Hepatocyte (in vitro differentiated cells): ENCODE data around the gene LIPC. TPM values are rescaled to one million over a fixed set of nuclear protein-coding genes. Genes with fewer than 3 reads are reported as not detected.

Source experiments
- DNase-seq: peaks from one replicate; pipeline ENCODE4 v3.0.0-alpha.2; 2016; ENCODE audit warnings: low spot score
- H2AFZ ChIP-seq: fragments of 200-600 bp; sonication (generic); 2 replicates; pipeline ENCODE4 v1.6.0; 2016; ENCODE audit warnings: antibody characterized with exemption, mild to moderate bottlenecking
- H3K27ac ChIP-seq: fragments of 200-600 bp; sonication (generic); 2 replicates; pipeline ENCODE4 v1.5.1; 2016; ENCODE audit warnings: mild to moderate bottlenecking
- H3K27me3 ChIP-seq: fragments of 200-600 bp; sonication (generic); 2 replicates; pipeline ENCODE4 v1.6.1; 2016
- H3K36me3 ChIP-seq: fragments of 200-600 bp; sonication (generic); replicated peaks from 2 replicates; pipeline ENCODE4 v1.5.1; 2016; ENCODE audit warnings: low read depth; ENCODE audit not compliant: insufficient read depth
- H3K4me1 ChIP-seq: fragments of 200-600 bp; sonication (generic); 2 replicates; pipeline ENCODE4 v1.5.1; 2016; ENCODE audit warnings: mild to moderate bottlenecking, moderate library complexity; ENCODE audit not compliant: insufficient read depth
- H3K4me2 ChIP-seq: fragments of 200-600 bp; sonication (generic); 2 replicates; pipeline ENCODE4 v1.6.0; 2016
- H3K4me3 ChIP-seq: fragments of 200-600 bp; sonication (generic); 2 replicates; pipeline ENCODE4 v1.5.1; 2016; ENCODE audit warnings: mild to moderate bottlenecking
- H3K79me2 ChIP-seq: fragments of 200-600 bp; sonication (generic); 2 replicates; pipeline ENCODE4 v1.6.0; 2017; ENCODE audit warnings: mild to moderate bottlenecking
- H3K9me2 ChIP-seq: fragments of 200-600 bp; sonication (generic); replicated peaks from 2 replicates; pipeline ENCODE4 v1.6.0; 2017; ENCODE audit warnings: mild to moderate bottlenecking; ENCODE audit not compliant: insufficient read depth
- H3K9me3 ChIP-seq: fragments of 200-600 bp; sonication (generic); 2 replicates; pipeline ENCODE4 v1.5.1; 2016; ENCODE audit warnings: low read depth, mild to moderate bottlenecking
- H4K20me1 ChIP-seq: fragments of 200-600 bp; sonication (generic); 2 replicates; pipeline ENCODE4 v1.6.0; 2016; ENCODE audit warnings: mild to moderate bottlenecking; ENCODE audit not compliant: insufficient read depth, poor library complexity, severe bottlenecking
- EZH2 ChIP-seq: fragments of 200-600 bp; sonication (generic); IDR thresholded peaks from 2 replicates; pipeline ENCODE4 v1.6.1; 2016; ENCODE audit warnings: antibody characterized with exemption, mild to moderate bottlenecking, borderline replicate concordance
- EZH2phosphoT487 ChIP-seq: fragments of 200-600 bp; sonication (generic); IDR thresholded peaks from one replicate; pipeline ENCODE4 v1.6.1; 2018; ENCODE audit warnings: antibody characterized with exemption, mild to moderate bottlenecking, low read depth, moderate library complexity; ENCODE audit not compliant: unreplicated experiment, severe bottlenecking
- WGBS: methylation state at CpG from one replicate; pipeline ENCODE4 v1.1.6; 2016; ENCODE audit warnings: low lambda C conversion rate; ENCODE audit errors: missing lambda C conversion rate; 5-methylcytosine and 5-hydroxymethylcytosine counted together
- polyA plus RNA-seq: library from polyadenylated mRNA; unstranded; fragments of >200 nt; fragmentation: Nextera tagmentation; extraction: Ambion mirVana; gene quantifications from 2 replicates; pipeline ENCODE4 v1.2.1, GENCODE V29; 2016
- total RNA-seq: library from RNA; depleted of rRNA; stranded (reverse); fragments of >200 nt; gene quantifications from 2 replicates; pipeline ENCODE4 v1.2.3, GENCODE V29; 2014
- TF ChIP-seq, protein P1 (sequence below): fragments of 200-600 bp; sonication (generic); IDR thresholded peaks from 2 replicates; pipeline ENCODE4 v1.5.1; 2016; ENCODE audit warnings: antibody characterized with exemption, mild to moderate bottlenecking; ENCODE audit not compliant: poor library complexity

Gene LIPC
- total and polyA plus RNA-seq, 2 experiments from 2014 or later, result 37.0 to 64.8 TPM

DNA sequence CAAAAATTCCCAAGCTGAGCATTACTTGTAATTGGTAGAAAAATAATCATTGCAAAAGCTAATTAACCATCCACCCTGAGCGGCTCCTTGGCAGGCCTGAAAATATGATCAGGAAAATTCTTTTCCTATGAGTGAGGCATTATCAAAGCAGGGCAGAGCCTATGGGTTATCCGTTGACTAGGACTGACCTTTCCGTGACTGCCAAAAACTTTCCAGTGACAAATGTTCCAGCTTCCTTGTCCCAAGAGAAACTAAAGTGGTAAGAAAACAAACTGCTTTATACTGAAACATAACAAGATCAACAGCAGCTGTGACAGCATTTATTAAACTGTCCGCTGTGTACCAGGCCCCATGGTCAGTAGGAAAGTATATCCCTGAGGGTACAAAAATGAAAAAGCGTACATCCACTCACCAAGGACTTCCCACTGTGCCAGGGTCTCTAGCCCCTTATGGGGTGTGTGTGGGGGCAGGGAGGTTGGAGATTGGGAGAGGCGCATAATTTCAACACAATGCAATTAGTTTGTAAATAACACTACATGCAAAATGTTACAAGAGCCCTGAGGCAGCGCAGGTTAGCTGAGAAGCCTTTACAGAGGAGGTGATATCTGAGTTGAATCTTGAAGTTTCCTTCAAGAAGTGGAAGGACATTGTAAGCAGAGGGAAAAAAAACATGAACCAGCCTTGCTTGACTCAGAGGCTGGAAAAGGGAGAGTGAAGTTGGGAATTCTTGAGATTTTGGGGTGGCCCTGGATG lies 8.5 kb downstream of the LIPC start:
- Histone ChIP-seq H3K4me1 (peaks cover 22% of the 10 kb centered on the region), H3K27ac (peak overlapping the region; percentile 92), H3K4me3 (no peak overlapping the region), H2AFZ (no peak overlapping the region), H4K20me1 (no peaks in the 10 kb centered on the region), H3K79me2 (no peaks in the 10 kb centered on the region), H3K27me3 (no peaks in the 10 kb centered on the region), H3K9me3 (no peaks in the 10 kb centered on the region), H3K36me3 (no peaks in the 10 kb centered on the region), H3K9me2 (no peaks in the 10 kb centered on the region), H3K4me2 (peak overlapping the region; percentile 42)
- DNase-seq, result peak; percentile 43
- TF ChIP-seq, protein P1, sequence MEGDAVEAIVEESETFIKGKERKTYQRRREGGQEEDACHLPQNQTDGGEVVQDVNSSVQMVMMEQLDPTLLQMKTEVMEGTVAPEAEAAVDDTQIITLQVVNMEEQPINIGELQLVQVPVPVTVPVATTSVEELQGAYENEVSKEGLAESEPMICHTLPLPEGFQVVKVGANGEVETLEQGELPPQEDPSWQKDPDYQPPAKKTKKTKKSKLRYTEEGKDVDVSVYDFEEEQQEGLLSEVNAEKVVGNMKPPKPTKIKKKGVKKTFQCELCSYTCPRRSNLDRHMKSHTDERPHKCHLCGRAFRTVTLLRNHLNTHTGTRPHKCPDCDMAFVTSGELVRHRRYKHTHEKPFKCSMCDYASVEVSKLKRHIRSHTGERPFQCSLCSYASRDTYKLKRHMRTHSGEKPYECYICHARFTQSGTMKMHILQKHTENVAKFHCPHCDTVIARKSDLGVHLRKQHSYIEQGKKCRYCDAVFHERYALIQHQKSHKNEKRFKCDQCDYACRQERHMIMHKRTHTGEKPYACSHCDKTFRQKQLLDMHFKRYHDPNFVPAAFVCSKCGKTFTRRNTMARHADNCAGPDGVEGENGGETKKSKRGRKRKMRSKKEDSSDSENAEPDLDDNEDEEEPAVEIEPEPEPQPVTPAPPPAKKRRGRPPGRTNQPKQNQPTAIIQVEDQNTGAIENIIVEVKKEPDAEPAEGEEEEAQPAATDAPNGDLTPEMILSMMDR, result no peak
- TF ChIP-seq EZH2, result no peak
- no peak for TF ChIP-seq EZH2phosphoT487
- WGBS, result 65% methylated on average over 7 of the region's 7 CpGs

DNA sequence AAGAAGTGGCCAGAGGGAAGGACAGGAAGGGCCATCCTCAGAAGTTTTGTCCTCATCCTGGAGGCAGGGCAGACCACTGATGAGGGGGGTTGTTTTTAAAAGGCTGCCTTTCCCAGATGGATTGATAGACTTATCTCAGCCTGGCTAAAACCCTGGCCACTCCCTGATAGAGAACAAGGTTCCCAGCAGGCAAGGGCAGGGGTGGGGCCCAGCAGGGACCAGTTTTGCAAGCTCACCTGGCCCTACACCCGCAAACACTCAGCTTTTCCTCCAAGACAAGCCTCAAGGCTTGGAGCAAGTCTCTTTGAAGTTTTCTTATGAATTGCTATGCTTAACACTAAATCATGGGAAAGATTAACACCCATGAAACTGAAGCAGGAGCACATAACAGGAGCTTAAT lies 9.1 kb downstream of the LIPC start:
- Histone ChIP-seq H3K4me1 (peaks cover 22% of the 10 kb centered on the region), H3K4me2 (peak overlapping the region; percentile 42)

DNA sequence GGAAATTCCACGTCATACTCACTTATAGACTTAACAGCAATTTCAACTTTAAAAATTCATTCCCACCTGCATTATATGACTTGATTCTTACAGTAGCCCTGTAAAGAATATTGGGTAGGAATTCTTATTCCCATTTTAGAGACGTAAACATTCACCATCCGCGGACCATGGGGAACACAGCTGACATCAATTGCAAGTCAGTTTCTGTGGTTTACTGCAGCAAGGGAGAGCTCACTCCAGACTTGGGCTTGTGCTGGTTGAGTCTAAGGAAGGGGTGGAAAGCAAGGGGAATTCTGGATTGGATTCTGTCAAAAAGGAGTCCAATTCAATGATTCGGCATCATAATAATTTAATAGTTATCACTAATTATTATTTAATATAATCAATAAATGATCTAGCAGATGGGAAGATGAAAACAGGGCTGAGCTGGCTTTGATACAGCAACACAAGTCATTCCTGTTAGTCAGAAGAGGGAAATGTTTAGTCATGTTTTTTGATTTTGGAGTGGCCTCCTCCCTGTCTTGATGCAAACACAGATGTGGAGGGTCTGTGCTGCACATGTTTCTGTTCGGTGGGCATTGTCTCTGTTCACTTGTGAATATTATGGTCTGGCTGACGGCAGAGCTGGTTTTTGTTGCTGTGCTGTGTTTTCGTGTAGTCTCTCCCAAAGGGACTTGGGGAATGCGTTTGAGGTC lies 9.7 kb downstream of the LIPC start:
- H3K27me3 ChIP-seq, result no peaks in the 10 kb centered on the region
- H3K9me2 ChIP-seq, result no peaks in the 10 kb centered on the region
- H3K79me2 ChIP-seq, result no peaks in the 10 kb centered on the region
- no peak for DNase-seq
- no peaks in the 10 kb centered on the region for H3K36me3 ChIP-seq
- H3K4me1 ChIP-seq, result peaks cover 22% of the 10 kb centered on the region
- no peak overlapping the region for H2AFZ ChIP-seq
- no peaks in the 10 kb centered on the region for H4K20me1 ChIP-seq
- 75% methylated on average over 9 of the region's 9 CpGs for WGBS
- no peaks in the 10 kb centered on the region for H3K9me3 ChIP-seq
- peak overlapping the region; percentile 92 for H3K27ac ChIP-seq
- H3K4me2 ChIP-seq, result peak overlapping the region; percentile 15
- H3K4me3 ChIP-seq, result no peak overlapping the region
- TF ChIP-seq EZH2phosphoT487 (no peak), EZH2 (no peak)
- TF ChIP-seq, protein P1, result no peak

More for the DNA sequence above, 9.1 kb downstream of the LIPC start:
- Histone ChIP-seq H3K27me3 (no peaks in the 10 kb centered on the region), H3K36me3 (no peaks in the 10 kb centered on the region), H3K9me2 (no peaks in the 10 kb centered on the region), H3K4me3 (no peak overlapping the region), H3K27ac (peak overlapping the region; percentile 92), H3K79me2 (no peaks in the 10 kb centered on the region), H2AFZ (no peak overlapping the region), H3K9me3 (no peaks in the 10 kb centered on the region), H4K20me1 (no peaks in the 10 kb centered on the region)
- 48% methylated on average over 1 of the region's 1 CpG for WGBS
- no peak for TF ChIP-seq EZH2
- TF ChIP-seq, protein P1, result no peak
- TF ChIP-seq EZH2phosphoT487, result no peak
- DNase-seq, result peak; percentile 57
